Fibroblast of skin of right quadriceps (primary cell): ENCODE results near the gene C22orf31.

Source experiments
- DNase-seq: peaks from one replicate; pipeline ENCODE4 v3.0.0-alpha.2; 2013

C22orf31 gene

GRCh38 chr22:29023172-29023796 is 38.3 kb downstream of the C22orf31 start:
- DNase-seq: no peak

GRCh38 chr22:29022101-29022817 is 39.4 kb downstream of the C22orf31 start:
- DNase-seq: no peak

- DNase-seq: no peak
Observed at GRCh38 chr22:29018293-29019189, 43.1 kb downstream of the C22orf31 start.

GRCh38 chr22:29016067-29016938 is 45.3 kb downstream of the C22orf31 start:
- no peak for DNase-seq

GRCh38 chr22:29014773-29015172 is 46.9 kb downstream of the C22orf31 start:
- DNase-seq: no peak

GRCh38 chr22:29014293-29014692 is 47.3 kb downstream of the C22orf31 start:
- no peak for DNase-seq

- no peak for DNase-seq
Observed at GRCh38 chr22:29012952-29013351, 48.7 kb downstream of the C22orf31 start.

GRCh38 chr22:29012101-29012433 is 49.6 kb downstream of the C22orf31 start:
- DNase-seq: no peak

GRCh38 chr22:29011240-29012100 is 50.2 kb downstream of the C22orf31 start:
- no peak for DNase-seq

- no peak for DNase-seq
Observed at GRCh38 chr22:29009148-29009547, 52.5 kb downstream of the C22orf31 start.
